ENCODE data around the gene GNG2. TPM values are rescaled to one million over a fixed set of nuclear protein-coding genes. Genes with fewer than 3 reads are reported as not detected.

The GNG2 gene
- total and polyA plus RNA-seq, 7 donors, result 1.4 to 8.2 (median 2.1) TPM

- no peak overlapping the region for H3K27ac ChIP-seq
- intact Hi-C loops (cut with DNase I), result no loop called here
- ATAC-seq (no peak), DNase-seq (no peak)
- H3K4me3 ChIP-seq, result no peak overlapping the region
- H3K36me3 ChIP-seq (ENCODE audit: insufficient read depth in 1 of 2, low read depth in 1 of 2), result peaks cover 17 to 100% of the 10 kb centered on the region in 2 donors
- H3K27me3 ChIP-seq (ENCODE audit: insufficient read depth in 3 of 3, low read length in 2 of 3), result no peaks in the 10 kb centered on the region
- 91 to 97% (median 95%) methylated on average over 3 of the region's 3 CpGs for WGBS, 3 donors
- H3K4me1 ChIP-seq, result no peaks in the 10 kb centered on the region
- TF ChIP-seq CTCF (IDR thresholded peaks at IDR 0.05), result no peak
- no peaks in the 10 kb centered on the region for H3K9me3 ChIP-seq
Measured at GRCh38 chr14:52006361-52006760, 145.9 kb downstream of the GNG2 start.

DNA sequence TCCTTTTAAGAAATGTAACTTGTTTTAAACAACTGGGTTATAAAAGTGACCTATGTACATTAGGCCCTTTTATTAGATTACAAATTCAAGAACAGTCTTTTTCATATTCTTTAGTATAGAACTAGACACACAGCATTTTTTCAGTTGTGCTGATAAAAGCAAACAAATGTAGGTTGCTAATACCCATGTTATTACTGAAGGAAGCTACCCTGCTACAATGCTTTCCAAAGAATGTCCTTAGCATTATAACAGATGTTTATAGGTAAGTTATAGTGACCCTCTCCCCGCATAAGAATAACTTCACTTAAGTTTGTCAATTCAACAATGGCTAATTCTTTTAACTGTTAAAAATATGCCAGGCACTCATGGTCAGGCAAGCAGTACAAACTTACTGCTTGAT lies 146.8 kb downstream of the GNG2 start:
- no peak overlapping the region for H3K4me3 ChIP-seq
- WGBS, 3 donors, result 74 to 83% (median 77%) methylated on average over 1 of the region's 1 CpG

GRCh38 chr14:52007637-52008036 lies 147.2 kb downstream of the GNG2 start:
- 85 to 97% (median 88%) methylated on average over 1 of the region's 1 CpG for WGBS, 3 donors
- Histone ChIP-seq H3K27me3 (ENCODE audit: insufficient read depth in 3 of 3, low read length in 2 of 3) (no peaks in the 10 kb centered on the region), H3K4me1 (no peaks in the 10 kb centered on the region), H3K36me3 (ENCODE audit: insufficient read depth in 1 of 2, low read depth in 1 of 2) (peaks cover 20 to 92% of the 10 kb centered on the region in 2 donors), H3K27ac (no peak overlapping the region), H3K9me3 (no peaks in the 10 kb centered on the region), H3K4me3 (no peak overlapping the region)
- intact Hi-C loops (cut with DNase I), result no loop called here
- ATAC-seq (no peak), DNase-seq (no peak)
- TF ChIP-seq CTCF (IDR thresholded peaks at IDR 0.05), result no peak

More for the DNA sequence above, 146.8 kb downstream of the GNG2 start:
- no peak for ATAC-seq
- no peaks in the 10 kb centered on the region for H3K9me3 ChIP-seq
- no peaks in the 10 kb centered on the region for H3K27me3 ChIP-seq (ENCODE audit: insufficient read depth in 3 of 3, low read length in 2 of 3)
- DNase-seq, result no peak
- H3K27ac ChIP-seq, result no peak overlapping the region
- intact Hi-C loops (cut with DNase I), result no loop called here
- H3K36me3 ChIP-seq (ENCODE audit: insufficient read depth in 1 of 2, low read depth in 1 of 2), result peaks cover 20 to 96% of the 10 kb centered on the region in 2 donors
- no peaks in the 10 kb centered on the region for H3K4me1 ChIP-seq
- no peak for TF ChIP-seq CTCF (IDR thresholded peaks at IDR 0.05)

DNA sequence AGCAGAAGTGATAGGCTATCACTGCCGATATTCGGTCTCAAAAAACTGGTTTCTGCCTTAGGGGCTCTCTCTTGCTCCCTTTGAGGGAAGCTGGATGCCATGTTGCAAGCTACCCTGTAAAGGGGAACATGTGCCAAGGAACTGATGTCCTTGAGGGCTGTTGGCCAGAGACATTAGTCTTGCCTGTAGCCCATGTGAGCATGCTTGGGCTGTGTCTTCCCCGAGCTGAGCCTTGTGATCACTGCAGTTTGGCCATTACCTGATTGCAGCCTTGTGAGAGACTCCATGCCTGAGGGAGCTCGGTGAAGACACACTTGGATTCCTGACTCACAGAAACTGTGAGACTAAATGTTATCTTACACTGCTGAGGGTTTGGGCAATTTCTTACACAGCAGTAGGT lies 147.7 kb downstream of the GNG2 start:
- Histone ChIP-seq H3K27ac (no peak overlapping the region), H3K27me3 (ENCODE audit: insufficient read depth in 3 of 3, low read length in 2 of 3) (no peaks in the 10 kb centered on the region), H3K4me3 (no peak overlapping the region), H3K4me1 (no peaks in the 10 kb centered on the region), H3K36me3 (ENCODE audit: insufficient read depth in 1 of 2, low read depth in 1 of 2) (peaks cover 20 to 87% of the 10 kb centered on the region in 2 donors), H3K9me3 (no peaks in the 10 kb centered on the region)
- TF ChIP-seq CTCF (IDR thresholded peaks at IDR 0.05), result no peak
- no peak for DNase-seq
- no peak for ATAC-seq
- WGBS, 3 donors, result 91 to 95% (median 91%) methylated on average over 4 of the region's 4 CpGs
- intact Hi-C loops (cut with DNase I), result no loop called here

- H3K4me3 ChIP-seq, result no peak overlapping the region
- H3K36me3 ChIP-seq (ENCODE audit: insufficient read depth in 1 of 2, low read depth in 1 of 2), result peaks cover 20 to 66% of the 10 kb centered on the region in 2 donors
- no peaks in the 10 kb centered on the region for H3K27me3 ChIP-seq (ENCODE audit: insufficient read depth in 3 of 3, low read length in 2 of 3)
- no peak for TF ChIP-seq CTCF (IDR thresholded peaks at IDR 0.05)
- H3K4me1 ChIP-seq, result peaks cover 3% of the 10 kb centered on the region
- intact Hi-C loops (cut with DNase I), result no loop called here
- no peak for ATAC-seq
- no peaks in the 10 kb centered on the region for H3K9me3 ChIP-seq
- no peak overlapping the region for H3K27ac ChIP-seq
- DNase-seq, result no peak
- WGBS, 3 donors, result 69 to 90% (median 81%) methylated on average over 3 of the region's 3 CpGs
Measured at GRCh38 chr14:52010173-52010693, 149.8 kb downstream of the GNG2 start.

Data from psoas muscle (tissue), 8 donors.